Heart right ventricle (tissue), 16 donors: ENCODE measurements around the gene ME3. TPM values are rescaled to one million over a fixed set of nuclear protein-coding genes. Genes with fewer than 3 reads are reported as not detected.

Experiments
- ATAC-seq, 8 donors: fragments of 200-7000 bp; cut with Tn5 transposase; one replicate each; pipeline ENCODE4 v1.9.1; 2020; ENCODE audit warnings: mild to moderate bottlenecking in 8 of 8, moderate library complexity in 8 of 8, moderate number of reproducible peaks in 1 of 8
- DNase-seq, 2 donors: peaks; one replicate each; pipeline ENCODE4 v3.0.0-alpha.2; 2020
- H3K27ac ChIP-seq, 10 donors: fragments of 200-600 bp; sonication (generic) in 2 of 10; one replicate each; pipeline versions ENCODE4 v1.5.0 to v1.8.0; 2020 to 2022; ENCODE audit warnings: mild to moderate bottlenecking in 3 of 10
- H3K27me3 ChIP-seq, 7 donors: fragments of 200-600 bp; one replicate each; pipeline ENCODE4 v1.8.0; 2021 to 2022; ENCODE audit warnings: mild to moderate bottlenecking in 2 of 7
- H3K36me3 ChIP-seq, 9 donors: fragments of 200-600 bp; sonication (generic) in 1 of 9; one replicate each; pipeline versions ENCODE4 v1.5.0 to v1.8.0; 2020 to 2022; ENCODE audit warnings: mild to moderate bottlenecking in 2 of 9
- H3K4me1 ChIP-seq, 9 donors: fragments of 200-600 bp; sonication (generic) in 1 of 9; one replicate each; pipeline versions ENCODE4 v1.5.0 to v1.8.0; 2020 to 2022; ENCODE audit warnings: mild to moderate bottlenecking in 4 of 9
- H3K4me3 ChIP-seq, 10 donors: fragments of 200-600 bp; sonication (generic) in 2 of 10; one replicate each; pipeline versions ENCODE4 v1.5.0 to v1.8.0; 2020 to 2022; ENCODE audit warnings: mild to moderate bottlenecking in 7 of 10, moderate library complexity in 2 of 10
- H3K9me3 ChIP-seq, 11 donors: fragments of 200-600 bp in 10 of 11; sonication (generic) in 2 of 11; one replicate each; pipeline versions ENCODE4 v1.5.0 to v1.8.0; 2013 to 2022; ENCODE audit warnings: mild to moderate bottlenecking in 2 of 11, control low read depth in 1 of 11, moderate library complexity in 1 of 11
- CTCF ChIP-seq, 9 donors: fragments of 200-600 bp; sonication (generic) in 2 of 9; IDR thresholded peaks; one replicate each; pipeline versions ENCODE4 v1.5.0 to v1.8.0; 2021 to 2022; ENCODE audit warnings: antibody characterized with exemption in 9 of 9, mild to moderate bottlenecking in 5 of 9, moderate library complexity in 1 of 9
- WGBS, 2 donors: extraction: QIAGEN DNeasy Blood & Tissue Kit; methylation state at CpG; one replicate each; pipeline ENCODE4 v1.1.7; 2013; ENCODE audit warnings: inconsistent platforms in 1 of 2; 5-methylcytosine and 5-hydroxymethylcytosine counted together
- intact Hi-C, 10 donors: fragments of 100-400 bp; cut with DNase I; formaldehyde crosslinking; loops; one replicate each; pipeline versions ENCODE4 v1.11.1 to v1.14.2; 2022
- polyA plus RNA-seq, 2 donors: library from polyadenylated mRNA; stranded (reverse); fragments of 200-250 nt; gene quantifications; one replicate each; pipeline ENCODE4 v1.2.3, GENCODE V29; 2013
- total RNA-seq, 10 donors: library from RNA; stranded (reverse); fragmentation: NEBNext Ultra II Directional in 3 of 10; extraction: Animal tissue kit (Norgen Biotek cat#: 25700) in 3 of 10; gene quantifications; one replicate each; pipeline versions ENCODE4 v1.2.1 to v1.2.4, GENCODE V29; 2021 to 2023
- donor health status: Arrhythmogenic right ventricular cardiomyopathy.
- donor health status: ischemic (EF 13 %, LVEDD 7.1; RV severe dilation, severe dysfunction).
- donor health status: healthy with polysubstance abuse.
- donor health status: DM: no; HTN: yes; CAD: no.
- donor health status: DM: no; HTN: no; CAD: no.
- donor health status: ischemic (EF 25% LVEDD 6.9; RV normal size, moderate dysfunction).
- donor health status: ischemic (EF 25% LVEDD 5.7; RV mildly dilated, moderate dysfunction).
- donor health status: healthy.
- donor health status: DM: yes; HTN: yes; CAD: no.
- donor health status: Ischemic cardiomyopathy.
- donor health status: ischemic (EF 35%, LVEDD 5.7; RV mildly dilated, moderate dysfunction).
- donor health status: nonischemic (EF 11% LVEDD 7.7; RV severe dilation, severe dysfunction).
- donor health status: DM: yes; HTN: yes; CAD: no.
- donor health status: PGD.
- donor health status: ischemic (EF 29% LVEDD 5.4; RV normal size, mild dysfunction).
- donor health status: nonischemic (EF 23%, LVEDD 6.1; RV moderate dilation, normal function).

The ME3 gene
- total and polyA plus RNA-seq, 12 donors: 17.2 to 46.8 (median 33.7) TPM

GRCh38 chr11:86668929-86669328 lies 3.5 kb downstream of the ME3 start:
- no peak for ATAC-seq
- Histone ChIP-seq H3K27me3 (peaks cover 0 to 9% (median 0%) of the 10 kb centered on the region in 7 donors), H3K4me3 (no peak overlapping the region), H3K4me1 (peaks cover 3 to 52% (median 16%) of the 10 kb centered on the region in 9 donors), H3K27ac (peak overlapping the region in 2 of 10 donors; percentile 7 to 90), H3K9me3 (no peaks in the 10 kb centered on the region), H3K36me3 (peaks cover 0 to 37% (median 0%) of the 10 kb centered on the region in 9 donors)
- no peak for TF ChIP-seq CTCF (IDR thresholded peaks at IDR 0.05)
- no peak for DNase-seq
- intact Hi-C loops: loop anchor here in 1 of 10 donors (5.0 kb wide), 1 partner anchor 57 kb away; no protein-coding TSS in a partner anchor

DNA sequence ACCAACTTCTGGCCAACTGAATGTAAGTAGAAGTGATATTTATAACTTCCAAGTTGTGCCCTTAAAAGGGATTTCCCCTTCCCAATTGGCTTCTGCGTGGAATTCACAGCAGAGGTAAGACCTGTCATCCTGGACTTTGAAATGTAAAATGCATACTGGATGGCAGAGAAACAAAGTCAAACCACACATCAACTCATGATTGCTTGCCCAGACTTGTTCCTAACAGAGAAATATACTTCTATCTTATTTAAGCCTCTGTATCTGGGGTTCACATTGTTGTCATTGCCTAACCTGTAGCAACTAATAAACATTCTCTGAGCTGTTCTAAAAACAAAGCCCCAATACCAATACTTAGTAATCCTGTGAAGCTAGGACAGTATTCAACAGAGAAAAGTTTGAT lies 6.2 kb downstream of the ME3 start:
- Histone ChIP-seq H3K27me3 (no peaks in the 10 kb centered on the region), H3K9me3 (no peaks in the 10 kb centered on the region), H3K27ac (no peak overlapping the region), H3K36me3 (peaks cover 0 to 41% (median 4%) of the 10 kb centered on the region in 9 donors), H3K4me3 (no peak overlapping the region), H3K4me1 (peaks cover 3 to 42% (median 14%) of the 10 kb centered on the region in 9 donors)
- 50% methylated on average over 1 of the region's 1 CpG for WGBS, 2 donors
- TF ChIP-seq CTCF (IDR thresholded peaks at IDR 0.05): no peak
- DNase-seq (no peak), ATAC-seq (no peak)
- intact Hi-C loops: loop anchor here in 1 of 10 donors (5.0 kb wide), 1 partner anchor 54 kb away; no protein-coding TSS in a partner anchor

DNA sequence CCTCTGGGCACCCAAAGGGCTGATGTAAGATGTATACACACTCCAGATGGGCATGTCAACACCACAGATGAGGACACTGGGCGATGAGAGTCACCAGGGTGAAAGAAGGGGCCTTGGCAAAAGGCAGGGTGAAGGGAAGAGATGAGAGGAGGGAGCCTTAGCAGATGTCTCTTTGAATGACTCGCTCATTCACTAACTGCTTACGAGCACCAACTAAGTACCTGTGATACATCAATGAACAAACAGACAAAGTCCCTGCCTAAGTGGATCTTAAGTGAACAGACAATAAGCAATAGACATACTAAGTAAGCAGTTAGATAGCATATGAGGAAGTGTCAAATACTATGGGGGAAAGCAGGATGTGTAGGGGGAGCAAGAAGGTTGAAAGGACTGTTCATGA lies 7.5 kb downstream of the ME3 start:
- no peak for DNase-seq
- WGBS, 2 donors: 94% methylated on average over 3 of the region's 3 CpGs
- no peak overlapping the region for H3K4me3 ChIP-seq
- no peak overlapping the region for H3K27ac ChIP-seq
- intact Hi-C loops: loop anchor here in 2 of 10 donors (5.0 kb wide), 2 partner anchors 53 to 132 kb away; no protein-coding TSS in a partner anchor
- no peaks in the 10 kb centered on the region for H3K27me3 ChIP-seq
- TF ChIP-seq CTCF (IDR thresholded peaks at IDR 0.05): no peak
- peaks cover 0 to 35% (median 7%) of the 10 kb centered on the region in 9 donors for H3K4me1 ChIP-seq
- no peaks in the 10 kb centered on the region for H3K9me3 ChIP-seq
- H3K36me3 ChIP-seq: peaks cover 0 to 41% (median 4%) of the 10 kb centered on the region in 9 donors
- no peak for ATAC-seq

DNA sequence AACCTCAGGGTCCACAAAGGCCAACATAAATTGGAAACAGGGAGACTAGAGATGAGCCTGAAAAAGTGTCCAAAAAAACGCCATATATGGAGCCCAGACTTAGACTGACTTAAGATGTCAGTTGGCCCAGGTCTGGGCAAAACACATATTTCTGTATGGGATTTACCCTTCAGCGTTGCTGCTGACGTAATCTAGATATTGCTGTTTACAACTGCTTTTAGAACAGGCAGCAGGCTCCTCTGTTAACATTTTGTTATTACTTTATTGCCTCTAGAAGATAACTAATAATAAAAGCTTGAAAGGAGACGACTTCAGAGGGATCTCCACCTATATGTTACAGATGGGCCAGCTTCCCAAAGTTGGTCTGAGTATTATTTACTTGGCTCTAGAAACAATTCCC lies 8.7 kb downstream of the ME3 start:
- Histone ChIP-seq H3K9me3 (peaks cover 0 to 1% (median 0%) of the 10 kb centered on the region in 11 donors), H3K27ac (no peak overlapping the region), H3K27me3 (no peaks in the 10 kb centered on the region), H3K4me3 (no peak overlapping the region), H3K4me1 (peaks cover 0 to 33% (median 12%) of the 10 kb centered on the region in 9 donors), H3K36me3 (peaks cover 0 to 37% (median 4%) of the 10 kb centered on the region in 9 donors)
- 81 to 86% methylated on average over 4 of the region's 4 CpGs for WGBS, 2 donors
- DNase-seq (no peak), ATAC-seq (no peak)
- TF ChIP-seq CTCF (IDR thresholded peaks at IDR 0.05): no peak
- intact Hi-C loops: loop anchor here in 1 of 10 donors (5.0 kb wide), 1 partner anchor 134 kb away; no protein-coding TSS in a partner anchor
